Neuronal stem cell (in vitro differentiated cells): Measurements from ENCODE around the gene PHRF1.

ENCODE experiments used
- DNase-seq: peaks from one replicate; pipeline ENCODE4 v3.0.0-alpha.2; 2013; ENCODE audit warnings: low spot score
- H2AFZ ChIP-seq: one replicate; pipeline ENCODE4 v1.6.1; 2013; ENCODE audit warnings: mild to moderate bottlenecking, low read length, inconsistent platforms
- H2AK5ac ChIP-seq: 2 replicates; pipeline ENCODE4 v1.6.1; 2013; ENCODE audit warnings: low read depth, mild to moderate bottlenecking, inconsistent platforms, low read length, moderate library complexity, mixed read lengths
- H2BK120ac ChIP-seq: 2 replicates; pipeline ENCODE4 v1.6.1; 2013; ENCODE audit warnings: low read depth, mild to moderate bottlenecking, inconsistent platforms, low read length, moderate library complexity, mixed read lengths
- H2BK12ac ChIP-seq: one replicate; pipeline ENCODE4 v1.6.1; 2013; ENCODE audit warnings: low read length, inconsistent platforms
- H2BK15ac ChIP-seq: 2 replicates; pipeline ENCODE4 v1.6.1; 2013; ENCODE audit warnings: mild to moderate bottlenecking, low read length, inconsistent platforms, mixed read lengths
- H2BK5ac ChIP-seq: one replicate; pipeline ENCODE4 v1.6.1; 2013; ENCODE audit warnings: inconsistent platforms, mild to moderate bottlenecking, low read length, moderate library complexity
- H3K14ac ChIP-seq: one replicate; pipeline ENCODE4 v1.6.1; 2013; ENCODE audit warnings: low read length, inconsistent platforms
- H3K18ac ChIP-seq: 2 replicates; pipeline ENCODE4 v1.6.1; 2013; ENCODE audit warnings: low read length, inconsistent platforms
- H3K23ac ChIP-seq: 2 replicates; pipeline ENCODE4 v1.6.1; 2013; ENCODE audit warnings: low read depth, mild to moderate bottlenecking, mixed read lengths, low read length, inconsistent platforms; ENCODE audit not compliant: poor library complexity
- H3K27ac ChIP-seq: replicated peaks from 3 replicates; pipeline ENCODE4 v1.5.1; 2013; ENCODE audit warnings: low read length, inconsistent platforms
- H3K27me3 ChIP-seq, 3 experiments: 2 replicates each; pipeline ENCODE4 v1.6.1; 2013; ENCODE audit warnings: low read length in 3 of 3, mild to moderate bottlenecking in 2 of 3, inconsistent platforms in 1 of 3, low read depth in 1 of 3, mixed read lengths in 1 of 3, moderate library complexity in 1 of 3; ENCODE audit not compliant: control insufficient read depth in 3 of 3, insufficient read depth in 3 of 3
- H3K36me3 ChIP-seq, 2 donors: replicated peaks in 1 of 2; 2 replicates each; pipeline ENCODE4 v1.6.1; 2013; ENCODE audit warnings: low read length in 2 of 2; ENCODE audit not compliant: control insufficient read depth in 2 of 2, insufficient read depth in 2 of 2
- H3K4ac ChIP-seq: 2 replicates; pipeline ENCODE4 v1.6.1; 2013; ENCODE audit warnings: inconsistent platforms, mild to moderate bottlenecking, low read length, moderate library complexity
- H3K4me1 ChIP-seq, 2 donors: 1 replicate in 1 of 2; 2 replicates in 1 of 2; pipeline ENCODE4 v1.6.1; 2013; ENCODE audit warnings: low read length in 2 of 2, low read depth in 1 of 2; ENCODE audit not compliant: control insufficient read depth in 2 of 2, insufficient read depth in 1 of 2
- H3K4me2 ChIP-seq: one replicate; pipeline ENCODE4 v1.6.1; 2013; ENCODE audit warnings: mild to moderate bottlenecking, low read length, inconsistent platforms; ENCODE audit not compliant: insufficient read depth, poor library complexity, severe bottlenecking
- H3K4me3 ChIP-seq, 2 donors: 2 replicates each; pipeline ENCODE4 v1.5.1; 2013; ENCODE audit warnings: low read length in 2 of 2, mild to moderate bottlenecking in 2 of 2, inconsistent platforms in 1 of 2, moderate library complexity in 1 of 2
- H3K79me1 ChIP-seq: one replicate; pipeline ENCODE4 v1.6.1; 2013; ENCODE audit warnings: low read depth, mild to moderate bottlenecking, inconsistent platforms, low read length, moderate library complexity
- H3K9ac ChIP-seq: one replicate; pipeline ENCODE4 v1.6.1; 2013; ENCODE audit warnings: mild to moderate bottlenecking, low read depth, low read length, inconsistent platforms; ENCODE audit not compliant: poor library complexity
- H3K9me3 ChIP-seq, 2 donors: replicated peaks in 1 of 2; 2 replicates each; pipeline versions ENCODE3 to v1.6.1; 2013; ENCODE audit warnings: low read length in 2 of 2, mild to moderate bottlenecking in 2 of 2, inconsistent platforms in 1 of 2, low read depth in 1 of 2, mixed read lengths in 1 of 2, moderate library complexity in 1 of 2; ENCODE audit not compliant: control insufficient read depth in 2 of 2, insufficient read depth in 1 of 2
- H4K8ac ChIP-seq: one replicate; pipeline ENCODE4 v1.6.1; 2013; ENCODE audit warnings: low read depth, mild to moderate bottlenecking, inconsistent platforms, low read length, moderate library complexity
- H4K91ac ChIP-seq: one replicate; pipeline ENCODE4 v1.6.1; 2013; ENCODE audit warnings: low read length, low read depth, mild to moderate bottlenecking, inconsistent platforms; ENCODE audit not compliant: poor library complexity
- WGBS, 2 donors: extraction: QIAGEN DNeasy Blood & Tissue Kit; methylation state at CpG; one replicate each; pipeline ENCODE4 v1.1.7; 2013; ENCODE audit warnings: missing lambda C conversion rate in 2 of 2, mixed read lengths in 1 of 2; ENCODE audit not compliant: insufficient read length in 2 of 2, insufficient replicate concordance in 1 of 2; ENCODE audit errors: extremely low coverage in 2 of 2; 5-methylcytosine and 5-hydroxymethylcytosine counted together

Gene PHRF1

DNA sequence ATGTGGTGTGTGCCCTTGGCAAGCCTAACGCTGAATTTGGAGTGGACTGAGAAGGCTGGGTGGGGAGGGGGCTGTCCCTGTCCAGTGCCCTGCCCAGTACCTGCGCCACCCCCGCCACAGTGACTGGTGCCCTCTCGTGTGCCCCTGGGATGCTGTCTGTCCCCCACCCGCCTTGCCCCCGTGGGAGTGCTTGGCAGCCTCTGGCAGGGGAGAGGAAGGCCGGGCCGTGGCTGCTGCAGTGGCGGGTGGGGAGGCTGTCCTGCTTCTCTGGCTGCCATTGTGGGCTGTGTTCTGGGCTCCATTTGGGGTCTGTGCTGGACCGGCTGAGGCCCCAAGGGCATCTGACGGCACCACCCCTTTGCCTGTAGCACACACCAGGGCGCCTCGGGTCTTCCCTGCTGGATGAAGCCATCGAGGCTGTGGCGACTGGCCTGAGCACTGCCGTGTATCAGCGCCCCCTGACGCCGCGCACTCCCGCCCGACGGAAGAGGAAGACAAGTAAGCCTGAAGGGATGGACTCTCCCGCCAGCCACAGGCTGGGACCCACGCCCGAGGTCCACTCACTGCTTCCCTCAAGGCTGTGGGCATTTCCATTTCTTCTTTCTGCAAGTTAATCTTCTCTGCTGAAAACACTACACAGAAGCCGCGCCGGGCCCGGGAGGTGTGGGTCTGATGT is 21.9 kb downstream of the PHRF1 start:
- no peaks in the 10 kb centered on the region for H3K9me3 ChIP-seq
- WGBS, 2 donors = no CpG with 5 or more reads among the region's 30 CpGs
- H2BK15ac ChIP-seq = no peak overlapping the region
- peaks cover 8% of the 10 kb centered on the region for H3K79me1 ChIP-seq
- H3K27me3 ChIP-seq = no peaks in the 10 kb centered on the region
- no peak overlapping the region for H3K4me3 ChIP-seq
- H4K91ac ChIP-seq = no peak overlapping the region
- H3K36me3 ChIP-seq = peaks cover 57 to 95% of the 10 kb centered on the region in 2 donors
- no peak overlapping the region for H3K9ac ChIP-seq
- H2AK5ac ChIP-seq = no peak overlapping the region
- no peak for DNase-seq
- H2BK120ac ChIP-seq = no peak overlapping the region
- no peak overlapping the region for H3K18ac ChIP-seq
- H2BK12ac ChIP-seq = no peak overlapping the region
- no peak overlapping the region for H3K27ac ChIP-seq
- peak overlapping the region; percentile 17 for H3K23ac ChIP-seq
- H2AFZ ChIP-seq = no peak overlapping the region
- no peak overlapping the region for H3K4me2 ChIP-seq
- no peak overlapping the region for H4K8ac ChIP-seq
- no peaks in the 10 kb centered on the region for H3K4me1 ChIP-seq
- peak overlapping the region; percentile 53 for H2BK5ac ChIP-seq
- no peak overlapping the region for H3K14ac ChIP-seq
- no peak overlapping the region for H3K4ac ChIP-seq

DNA sequence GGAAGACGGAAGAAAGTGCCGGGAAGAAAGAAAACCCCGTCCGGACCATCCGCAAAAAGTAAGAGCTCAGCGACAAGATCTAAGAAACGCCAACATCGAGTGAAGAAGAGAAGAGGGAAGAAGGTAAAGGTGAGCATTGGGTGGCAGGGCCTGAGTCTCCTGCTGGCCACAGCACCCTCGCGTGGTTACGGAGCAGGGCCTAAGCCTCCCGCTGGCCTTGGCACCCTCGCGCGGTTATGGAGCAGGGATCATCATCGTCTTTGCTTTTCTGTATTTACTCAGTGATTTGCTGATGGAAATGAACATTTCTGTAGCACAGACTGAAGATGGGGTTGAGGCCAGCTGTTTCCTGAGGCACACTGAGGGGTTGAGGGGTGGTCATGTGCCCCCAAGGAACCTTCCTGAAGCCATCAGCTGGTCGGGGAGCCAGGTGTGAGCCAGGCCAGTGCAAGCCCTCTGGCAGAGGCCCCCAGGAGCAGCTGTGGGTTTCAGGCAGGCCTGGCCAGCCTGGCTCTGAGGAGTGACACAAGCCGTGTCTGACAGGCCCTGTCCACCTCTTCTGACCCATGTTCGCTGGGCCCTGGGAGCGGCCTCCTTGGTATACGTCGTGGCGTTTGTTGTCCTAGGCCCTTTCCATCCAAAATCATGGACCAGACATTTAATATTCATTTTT is 25.4 kb downstream of the PHRF1 start:
- Histone ChIP-seq H3K79me1 (peaks cover 6% of the 10 kb centered on the region), H3K4me3 (peak overlapping the region in 1 of 2 donors; percentile 48), H2BK15ac (no peak overlapping the region), H3K4me1 (no peaks in the 10 kb centered on the region), H2BK12ac (no peak overlapping the region), H3K36me3 (peaks cover 63 to 94% of the 10 kb centered on the region in 2 donors), H3K4me2 (no peak overlapping the region), H3K9ac (no peak overlapping the region), H3K4ac (no peak overlapping the region), H2AFZ (no peak overlapping the region), H2AK5ac (no peak overlapping the region), H3K23ac (no peak overlapping the region), H3K14ac (no peak overlapping the region), H3K27me3 (no peaks in the 10 kb centered on the region), H2BK5ac (no peak overlapping the region), H4K91ac (no peak overlapping the region), H4K8ac (no peak overlapping the region), H3K9me3 (no peaks in the 10 kb centered on the region), H3K18ac (no peak overlapping the region), H3K27ac (no peak overlapping the region), H2BK120ac (no peak overlapping the region)
- DNase-seq = no peak
- no CpG with 5 or more reads among the region's 23 CpGs for WGBS, 2 donors

DNA sequence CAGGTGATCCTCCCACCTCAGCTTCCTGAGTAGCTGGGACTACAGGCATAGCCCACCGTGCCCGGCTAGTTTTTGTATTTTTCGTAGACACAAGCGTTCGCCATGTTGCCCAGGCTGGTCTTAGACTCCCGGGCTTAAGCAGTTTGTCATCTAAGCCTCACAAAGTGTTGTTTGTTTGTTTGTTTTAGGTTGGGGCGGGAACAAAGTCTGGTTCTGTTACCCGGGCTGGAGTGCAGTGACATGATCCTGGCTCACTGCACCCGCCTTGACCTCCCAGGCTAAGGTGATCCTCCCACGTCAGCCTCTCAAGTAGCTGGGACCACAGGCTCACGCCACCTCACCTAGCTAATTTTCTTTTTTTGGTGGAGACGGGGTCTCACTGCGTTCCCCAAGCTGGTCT is 26.9 kb downstream of the PHRF1 start:
- Histone ChIP-seq H2BK5ac (no peak overlapping the region), H3K14ac (no peak overlapping the region), H3K27me3 (no peaks in the 10 kb centered on the region), H2BK15ac (no peak overlapping the region), H3K18ac (no peak overlapping the region), H3K23ac (no peak overlapping the region), H3K79me1 (peaks cover 8% of the 10 kb centered on the region), H4K91ac (no peak overlapping the region), H3K4me2 (no peak overlapping the region), H3K4ac (no peak overlapping the region), H3K4me1 (no peaks in the 10 kb centered on the region), H3K9me3 (no peaks in the 10 kb centered on the region), H3K27ac (no peak overlapping the region), H3K4me3 (no peak overlapping the region), H4K8ac (no peak overlapping the region), H2BK120ac (no peak overlapping the region), H2BK12ac (no peak overlapping the region), H2AFZ (no peak overlapping the region), H3K36me3 (peaks cover 66 to 94% of the 10 kb centered on the region in 2 donors), H2AK5ac (no peak overlapping the region), H3K9ac (peak overlapping the region; percentile 12)
- WGBS, 2 donors = no CpG with 5 or more reads among the region's 13 CpGs
- no peak for DNase-seq

DNA sequence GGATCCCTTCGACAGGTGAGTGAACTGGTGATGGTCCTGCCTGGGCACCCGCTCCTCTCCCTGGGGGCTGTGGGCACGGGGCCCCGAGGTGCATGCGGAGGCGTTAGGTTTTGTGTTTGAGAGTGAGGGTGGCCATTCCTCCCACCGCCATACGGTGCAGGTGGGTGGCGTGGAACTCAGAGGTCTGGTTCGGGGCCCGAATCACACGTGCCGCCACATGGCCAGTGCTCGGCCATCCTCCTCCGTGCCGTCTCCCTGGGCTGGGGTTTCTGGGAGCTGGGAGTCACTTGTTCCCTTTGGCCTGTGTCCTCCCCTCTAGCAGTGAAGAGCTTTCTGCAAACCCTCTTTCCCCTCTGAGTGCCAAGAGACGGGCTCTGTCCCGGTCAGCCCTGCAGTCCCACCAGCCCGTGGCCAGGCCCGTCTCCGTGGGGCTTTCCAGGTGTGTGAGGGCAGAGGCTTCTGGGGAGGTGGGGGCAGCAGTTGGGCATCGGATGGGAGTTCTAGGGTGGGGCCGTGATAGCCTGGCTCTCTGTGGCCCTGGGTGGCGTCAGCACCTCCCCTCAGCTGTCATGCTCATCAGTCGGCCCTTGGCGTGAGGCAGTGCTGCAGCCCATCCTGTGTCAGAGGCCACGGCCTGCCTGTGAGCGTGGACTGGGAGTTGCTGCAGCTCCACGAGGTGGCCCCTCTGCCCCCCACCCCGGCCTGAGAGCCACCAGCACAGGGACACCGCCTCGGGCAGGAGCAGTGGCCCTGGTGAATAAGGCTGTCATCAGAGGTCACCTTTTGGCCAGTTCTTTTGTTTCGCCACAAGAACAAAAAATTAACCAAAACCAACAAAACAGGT is 29.2 kb downstream of the PHRF1 start:
- Histone ChIP-seq H3K14ac (no peak overlapping the region), H2BK120ac (no peak overlapping the region), H3K36me3 (peaks cover 72 to 96% of the 10 kb centered on the region in 2 donors), H3K27me3 (no peaks in the 10 kb centered on the region), H2BK15ac (no peak overlapping the region), H3K27ac (no peak overlapping the region), H4K91ac (no peak overlapping the region), H2BK5ac (peak overlapping the region; percentile 14), H2AK5ac (no peak overlapping the region), H3K9ac (no peak overlapping the region), H3K9me3 (no peaks in the 10 kb centered on the region), H3K4me1 (no peaks in the 10 kb centered on the region), H3K4me2 (no peak overlapping the region), H3K23ac (peak overlapping the region; percentile 37), H3K79me1 (peaks cover 7% of the 10 kb centered on the region), H4K8ac (no peak overlapping the region), H2AFZ (no peak overlapping the region), H3K18ac (no peak overlapping the region), H3K4ac (no peak overlapping the region), H2BK12ac (no peak overlapping the region), H3K4me3 (no peak overlapping the region)
- WGBS, 2 donors = no CpG with 5 or more reads among the region's 33 CpGs
- DNase-seq = no peak
